HG02938 (cell line): ENCODE measurements around the gene SHANK2.

Experiments
- ATAC-seq: cut with Tn5 transposase; IDR thresholded peaks from one replicate; pipeline ENCODE4 v1.9.1; 2021; ENCODE audit warnings: mild to moderate bottlenecking, moderate library complexity; ENCODE audit not compliant: unreplicated experiment

Gene SHANK2

GRCh38 chr11:71203681-71204080 lies 48.7 kb downstream of the SHANK2 start:
- ATAC-seq, result no peak

DNA sequence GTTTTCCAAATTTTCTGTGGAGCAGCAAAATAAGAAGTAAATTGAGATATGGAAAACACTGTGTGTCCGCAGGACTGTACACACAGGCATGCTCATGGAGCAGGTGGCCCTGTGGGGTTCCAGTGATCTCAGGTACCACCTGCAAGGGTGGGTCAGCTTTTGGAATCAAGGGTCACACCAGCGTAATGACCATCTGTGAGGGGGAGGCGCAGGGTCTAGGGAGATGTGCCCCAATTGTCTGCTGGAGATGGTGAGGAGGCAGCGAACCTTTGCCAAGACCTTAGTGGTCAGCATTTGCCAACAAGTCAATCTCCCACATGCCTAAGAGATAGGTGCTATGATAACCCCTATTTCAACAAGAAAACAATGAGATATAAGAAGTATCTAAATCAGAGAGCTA lies 49.4 kb downstream of the SHANK2 start:
- ATAC-seq, result no peak

- no peak for ATAC-seq
Observed at GRCh38 chr11:71202598-71202944, 49.8 kb downstream of the SHANK2 start.
